Calu3 (cell line): ENCODE results near the gene HAUS7. TPM values are rescaled to one million over a fixed set of nuclear protein-coding genes. Genes with fewer than 3 reads are reported as not detected.
A peak's percentile ranks its signal among the peaks of the same experiment; 100 is the strongest.

Experiments
- BruUV-seq: library from RNA; stranded (reverse); fragments of 400-500 nt; replicated peaks from 2 replicates; lab custom pipeline; 2021; lab: Mats Ljungman, UMichigan
- CTCF ChIA-PET: fragments of 300-600 bp; sonication (Branson Sonifier 250); formaldehyde crosslinking; loops from one replicate; lab custom pipeline; 2022; ENCODE audit warnings: antibody characterized with exemption; lab: Charles Lee
- DNase-seq: peaks from one replicate; pipeline ENCODE4 v3.0.0; 2022
- H3K27ac Mint-ChIP-seq: one replicate; pipeline ENCODE4 v1.8.0; 2022; ENCODE audit warnings: mixed read lengths; ENCODE audit not compliant: unreplicated experiment
- H3K27me3 Mint-ChIP-seq: one replicate; pipeline ENCODE4 v1.8.0; 2022; ENCODE audit warnings: mixed read lengths; ENCODE audit not compliant: unreplicated experiment
- H3K36me3 Mint-ChIP-seq: one replicate; pipeline ENCODE4 v1.8.0; 2022; ENCODE audit warnings: mild to moderate bottlenecking, moderate library complexity, mixed read lengths; ENCODE audit not compliant: insufficient read depth, unreplicated experiment
- H3K4me1 Mint-ChIP-seq: one replicate; pipeline ENCODE4 v1.8.0; 2022; ENCODE audit warnings: mild to moderate bottlenecking, low read depth, mixed read lengths; ENCODE audit not compliant: unreplicated experiment
- H3K4me3 Mint-ChIP-seq: one replicate; pipeline ENCODE4 v1.8.0; 2022; ENCODE audit warnings: mild to moderate bottlenecking, low read depth, moderate library complexity, mixed read lengths; ENCODE audit not compliant: unreplicated experiment
- H3K9me3 Mint-ChIP-seq: one replicate; pipeline ENCODE4 v1.8.0; 2022; ENCODE audit warnings: low read depth, mixed read lengths; ENCODE audit not compliant: unreplicated experiment
- CTCF ChIP-seq: fragments of 200-600 bp; IDR thresholded peaks from one replicate; pipeline ENCODE4 v1.8.0; 2022; ENCODE audit warnings: antibody characterized with exemption; ENCODE audit not compliant: unreplicated experiment
- intact Hi-C: fragments of 100-400 bp; cut with micrococcal nuclease; formaldehyde crosslinking; loops from one replicate; pipeline ENCODE4 v1.10.0; 2022; ENCODE audit not compliant: unreplicated experiment
- total RNA-seq: library from RNA; stranded (reverse); gene quantifications from 2 replicates; pipeline ENCODE4 v1.2.3, GENCODE V29; 2022

Gene HAUS7
- total RNA-seq, 1 experiment from 2014 or later = 38.6 TPM

DNA sequence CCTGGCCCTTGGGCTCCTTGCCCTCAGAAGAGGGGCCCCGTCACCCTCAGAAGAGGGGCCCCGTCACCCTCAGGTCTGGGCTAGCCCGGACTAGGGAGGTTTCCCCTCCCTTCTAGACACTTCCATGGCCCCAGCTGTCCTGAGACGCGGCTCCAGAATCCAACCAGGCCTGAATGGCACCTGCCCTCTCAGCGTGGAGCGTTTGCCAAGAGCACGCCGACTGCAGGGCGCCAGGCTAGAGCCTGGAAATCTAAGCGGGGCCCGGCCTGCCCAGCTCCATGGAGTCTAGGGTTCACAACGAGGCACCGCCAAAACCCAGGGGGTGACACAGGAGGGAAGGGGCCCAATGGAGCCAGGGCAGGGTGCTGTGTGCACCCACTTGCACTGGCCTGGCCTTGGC lies 39.2 kb upstream of the HAUS7 start:
- Mint-ChIP-seq H3K27me3 (peaks cover 39% of the 10 kb centered on the region), H3K9me3 (no peaks in the 10 kb centered on the region), H3K4me3 (no peak overlapping the region), H3K36me3 (peaks cover 8% of the 10 kb centered on the region), H3K4me1 (no peaks in the 10 kb centered on the region), H3K27ac (no peak overlapping the region)
- CTCF ChIA-PET = no interaction called here
- BruUV-seq = no TSS peak
- intact Hi-C loops = loop anchor here (5.0 to 10.0 kb wide), 2 partner anchors 475 to 552 kb away; no protein-coding TSS in a partner anchor
- no peak for DNase-seq
- TF ChIP-seq CTCF = no peak

DNA sequence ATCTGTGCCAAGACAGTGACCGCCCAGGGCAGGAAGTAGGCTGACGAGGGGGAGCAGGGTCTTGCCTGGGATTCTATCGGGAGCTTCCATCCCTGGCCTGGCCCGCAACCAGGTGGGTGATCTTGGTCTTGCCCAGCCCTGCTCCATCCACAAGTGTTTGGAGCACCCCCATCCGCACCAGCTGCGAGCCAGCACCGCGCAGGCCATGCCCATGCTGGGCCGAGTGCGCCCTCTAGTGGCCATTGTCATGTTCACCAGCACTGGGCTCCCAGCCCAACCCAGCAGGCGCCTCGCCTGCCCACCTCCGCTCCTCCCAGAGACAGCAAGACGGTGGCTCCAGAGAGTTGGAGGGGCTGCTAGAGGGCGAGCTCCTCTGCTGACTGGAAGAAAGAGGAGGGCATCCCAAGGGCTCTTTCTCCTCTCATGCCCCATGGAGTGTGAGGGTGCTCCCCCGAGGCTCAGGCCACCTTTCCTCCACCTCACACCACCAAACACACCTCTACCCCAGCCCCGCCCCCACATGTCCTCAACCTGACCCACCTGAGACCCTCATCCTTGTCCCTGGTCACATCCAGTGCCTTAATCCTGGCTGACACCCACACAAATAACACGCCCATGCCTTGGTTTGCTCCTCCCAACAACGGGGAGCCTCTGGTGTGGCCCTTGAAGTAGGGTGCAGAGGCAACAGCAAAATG lies 37.3 kb upstream of the HAUS7 start:
- H3K4me3 Mint-ChIP-seq = peak overlapping the region; percentile 19
- intact Hi-C loops = loop anchor here (1.0 to 10.0 kb wide), 3 partner anchors 36 to 550 kb away; no protein-coding TSS in a partner anchor
- H3K36me3 Mint-ChIP-seq = peaks cover 12% of the 10 kb centered on the region
- BruUV-seq = no TSS peak
- peak; percentile 87 for DNase-seq
- H3K4me1 Mint-ChIP-seq = no peaks in the 10 kb centered on the region
- peaks cover 45% of the 10 kb centered on the region for H3K27me3 Mint-ChIP-seq
- H3K9me3 Mint-ChIP-seq = no peaks in the 10 kb centered on the region
- CTCF ChIA-PET = interaction anchor here (1.3 kb wide), 1 partner anchor 47 kb away, joined by 9 read pairs; no protein-coding TSS in a partner anchor
- H3K27ac Mint-ChIP-seq = no peak overlapping the region
- peak; percentile 81 for TF ChIP-seq CTCF

DNA sequence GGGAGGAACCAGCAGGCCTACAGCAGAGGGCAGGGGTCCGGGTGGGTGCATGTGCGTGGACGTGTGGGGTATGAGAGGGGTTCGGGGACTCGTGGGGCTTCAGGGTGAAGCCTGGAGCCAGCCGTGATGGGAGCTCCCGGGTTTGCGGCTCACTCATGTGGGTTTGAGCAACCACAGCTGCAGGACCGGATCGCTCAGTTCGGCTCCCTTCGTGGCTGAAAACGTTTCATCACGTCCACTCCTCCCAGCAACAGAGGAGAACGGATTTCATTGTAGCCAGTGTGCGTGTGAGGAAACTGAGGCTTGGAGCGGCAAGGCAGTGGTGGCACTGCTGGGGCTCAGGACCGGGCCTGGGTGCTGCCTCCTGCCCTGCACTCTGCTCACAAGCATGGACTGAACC lies 35.0 kb upstream of the HAUS7 start:
- Mint-ChIP-seq H3K4me1 (no peaks in the 10 kb centered on the region), H3K27me3 (peaks cover 56% of the 10 kb centered on the region), H3K9me3 (no peaks in the 10 kb centered on the region), H3K27ac (no peak overlapping the region), H3K4me3 (no peak overlapping the region), H3K36me3 (peaks cover 12% of the 10 kb centered on the region)
- no peak for TF ChIP-seq CTCF
- CTCF ChIA-PET = interaction anchor here (1.4 kb wide), 1 partner anchor 45 kb away, joined by 3 read pairs; no protein-coding TSS in a partner anchor
- DNase-seq = no peak
- intact Hi-C loops = loop anchor here (5.0 to 10.0 kb wide), 2 partner anchors 471 to 548 kb away; no protein-coding TSS in a partner anchor
- no TSS peak for BruUV-seq

DNA sequence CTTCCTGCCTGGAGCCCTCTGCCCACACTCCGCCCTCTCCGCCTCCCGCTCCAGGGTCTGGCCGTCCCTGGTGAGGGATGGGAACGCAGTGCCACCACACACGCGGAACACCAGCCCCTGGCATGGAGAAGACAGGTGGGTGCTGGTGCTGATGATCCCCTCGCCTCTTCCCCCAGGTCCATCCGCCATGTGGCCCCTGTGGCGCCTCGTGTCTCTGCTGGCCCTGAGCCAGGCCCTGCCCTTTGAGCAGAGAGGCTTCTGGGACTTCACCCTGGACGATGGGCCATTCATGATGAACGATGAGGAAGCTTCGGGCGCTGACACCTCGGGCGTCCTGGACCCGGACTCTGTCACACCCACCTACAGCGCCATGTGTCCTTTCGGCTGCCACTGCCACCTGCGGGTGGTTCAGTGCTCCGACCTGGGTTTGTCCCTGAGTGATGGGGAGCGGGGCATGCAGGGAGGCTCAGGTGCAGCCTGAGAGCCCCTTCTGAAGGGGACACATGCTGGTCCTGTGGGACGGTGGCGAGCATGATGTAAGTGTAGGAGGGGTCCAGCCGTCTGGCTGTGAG lies 34.2 kb upstream of the HAUS7 start:
- CTCF ChIA-PET = no interaction called here

More for the DNA sequence above, 34.2 kb upstream of the HAUS7 start:
- intact Hi-C loops = loop anchor here (5.0 to 10.0 kb wide), 2 partner anchors 470 to 547 kb away; no protein-coding TSS in a partner anchor
- Mint-ChIP-seq H3K27me3 (peaks cover 61% of the 10 kb centered on the region), H3K9me3 (no peaks in the 10 kb centered on the region), H3K36me3 (peaks cover 12% of the 10 kb centered on the region), H3K4me3 (no peak overlapping the region), H3K4me1 (no peaks in the 10 kb centered on the region), H3K27ac (no peak overlapping the region)
- no peak for TF ChIP-seq CTCF
- no TSS peak for BruUV-seq
- DNase-seq = no peak
